HG03175 (cell line): ENCODE measurements around the gene CPA1.

ENCODE experiments used
- ATAC-seq: cut with Tn5 transposase; IDR thresholded peaks from one replicate; pipeline ENCODE4 v1.9.1; 2021; ENCODE audit warnings: mild to moderate bottlenecking, moderate library complexity; ENCODE audit not compliant: unreplicated experiment

The CPA1 gene

GRCh38 chr7:130423501-130424037 lies 43.3 kb downstream of the CPA1 start:
- no peak for ATAC-seq

- no peak for ATAC-seq
Measured at GRCh38 chr7:130425796-130426195, 45.5 kb downstream of the CPA1 start.

GRCh38 chr7:130426564-130426963 lies 46.3 kb downstream of the CPA1 start:
- no peak for ATAC-seq

- no peak for ATAC-seq
Measured at GRCh38 chr7:130429019-130429418, 48.7 kb downstream of the CPA1 start.

GRCh38 chr7:130430115-130430514 lies 49.8 kb downstream of the CPA1 start:
- no peak for ATAC-seq

GRCh38 chr7:130430841-130431666 lies 50.8 kb downstream of the CPA1 start:
- ATAC-seq: no peak

- ATAC-seq: no peak
Measured at GRCh38 chr7:130432886-130433285, 52.6 kb downstream of the CPA1 start.

GRCh38 chr7:130433301-130433700 lies 53.0 kb downstream of the CPA1 start:
- no peak for ATAC-seq

- ATAC-seq: no peak
Measured at GRCh38 chr7:130435311-130435854, 55.1 kb downstream of the CPA1 start.

- ATAC-seq: no peak
Measured at GRCh38 chr7:130436253-130436652, 56.0 kb downstream of the CPA1 start.
